OCI-LY7 (cell line): ENCODE measurements around the gene LRRC40. TPM values are rescaled to one million over a fixed set of nuclear protein-coding genes. Genes with fewer than 3 reads are reported as not detected.

Experiments used
- BruUV-seq: library from RNA; stranded (reverse); fragments of 400-500 nt; replicated peaks from 2 replicates; lab custom pipeline; 2021; lab: Mats Ljungman, UMichigan
- CTCF ChIA-PET: fragments of 300-600 bp; sonication (Branson Sonifier 250); formaldehyde crosslinking; loops from one replicate; lab custom pipeline; 2022; ENCODE audit warnings: antibody characterized with exemption; ENCODE audit not compliant: unreplicated experiment; lab: Charles Lee
- POLR2A ChIA-PET: fragments of 300-600 bp; sonication (Branson Sonifier 250); formaldehyde crosslinking; loops from one replicate; lab custom pipeline; 2022; ENCODE audit warnings: antibody characterized with exemption; lab: Charles Lee
- DNase-seq: peaks from one replicate; pipeline ENCODE4 v3.0.0-alpha.2; 2015; ENCODE audit warnings: low spot score
- H2AFZ ChIP-seq: fragments of 200-600 bp; sonication (generic), shearing (Covaris generic); 2 replicates; pipeline ENCODE4 v1.6.1; 2014; ENCODE audit warnings: mild to moderate bottlenecking, antibody characterized with exemption, low read length, moderate library complexity
- H3K27ac ChIP-seq: fragments of 200-600 bp; sonication (generic); 2 replicates; pipeline ENCODE4 v1.5.1; 2014; ENCODE audit warnings: mixed run types, low read depth, mild to moderate bottlenecking, moderate library complexity, low read length, inconsistent platforms; ENCODE audit not compliant: poor library complexity, severe bottlenecking
- H3K36me3 ChIP-seq: fragments of 200-600 bp; sonication (generic); 2 replicates; pipeline ENCODE4 v1.6.1; 2014; ENCODE audit warnings: mild to moderate bottlenecking, antibody characterized with exemption, low read length, moderate library complexity, mixed read lengths; ENCODE audit not compliant: insufficient read depth
- H3K4me1 ChIP-seq: fragments of 200-600 bp; sonication (generic); 2 replicates; pipeline ENCODE4 v1.5.1; 2014; ENCODE audit warnings: mild to moderate bottlenecking, low read length; ENCODE audit not compliant: insufficient read depth, poor library complexity, severe bottlenecking
- H3K4me2 ChIP-seq: fragments of 200-600 bp; sonication (generic); 2 replicates; pipeline ENCODE4 v1.6.1; 2014; ENCODE audit warnings: mild to moderate bottlenecking, low read length
- H3K4me3 ChIP-seq: fragments of 200-600 bp; sonication (generic); 2 replicates; pipeline ENCODE4 v1.5.1; 2014; ENCODE audit warnings: mild to moderate bottlenecking, low read depth, low read length; ENCODE audit not compliant: poor library complexity, severe bottlenecking
- H3K79me2 ChIP-seq: fragments of 200-600 bp; sonication (generic); 2 replicates; pipeline ENCODE4 v1.6.1; 2016; ENCODE audit warnings: low read depth, mild to moderate bottlenecking, low read length, moderate library complexity, mixed read lengths; ENCODE audit not compliant: insufficient read depth
- H3K9me2 ChIP-seq: fragments of 200-600 bp; sonication (generic); 2 replicates; pipeline ENCODE4 v1.6.1; 2016; ENCODE audit warnings: mild to moderate bottlenecking, low read length, mixed read lengths; ENCODE audit not compliant: insufficient read depth
- H3K9me3 ChIP-seq: fragments of 200-600 bp; sonication (generic); 2 replicates; pipeline ENCODE4 v1.6.1; 2014; ENCODE audit warnings: mild to moderate bottlenecking, mixed run types, low read length, mixed read lengths
- H4K20me1 ChIP-seq: fragments of 200-600 bp; sonication (generic); 2 replicates; pipeline ENCODE4 v1.6.1; 2014; ENCODE audit warnings: mild to moderate bottlenecking, antibody characterized with exemption, low read length, moderate library complexity, mixed read lengths; ENCODE audit not compliant: insufficient read depth
- CTCF ChIP-seq: fragments of 200-600 bp; sonication (generic); conservative IDR thresholded peaks from 2 replicates; pipeline ENCODE4 v1.5.1; 2014; ENCODE audit warnings: mild to moderate bottlenecking, antibody characterized with exemption, low read length, moderate library complexity, mixed read lengths
- EZH2phosphoT487 ChIP-seq: fragments of 200-600 bp; sonication (generic); IDR thresholded peaks from 2 replicates; pipeline ENCODE4 v1.6.1; 2018; ENCODE audit warnings: low read depth, borderline replicate concordance, mild to moderate bottlenecking, mixed run types, antibody characterized with exemption, low read length, moderate library complexity, mixed read lengths
- intact Hi-C: fragments of 100-400 bp; cut with micrococcal nuclease; formaldehyde crosslinking; loops from one replicate; pipeline ENCODE4 v1.10.0; 2022; ENCODE audit not compliant: unreplicated experiment
- total RNA-seq, 2 experiments: library from RNA; depleted of rRNA in 1 of 2; stranded (reverse); fragments of >200 nt in 1 of 2; shearing (Covaris generic) in 1 of 2; gene quantifications; 2 replicates each; pipeline ENCODE4 v1.2.3, GENCODE V29; 2014 to 2022

The LRRC40 gene
- total RNA-seq, 2 experiments from 2014 or later = 20.3 to 22.0 TPM

- Histone ChIP-seq H3K79me2 (no peaks in the 10 kb centered on the region), H3K9me3 (no peaks in the 10 kb centered on the region), H3K27ac (no peak overlapping the region), H4K20me1 (no peaks in the 10 kb centered on the region), H2AFZ (no peak overlapping the region), H3K4me3 (no peak overlapping the region), H3K4me1 (no peaks in the 10 kb centered on the region), H3K36me3 (peaks cover 25% of the 10 kb centered on the region; the same call in 1 of the 2 replicates), H3K9me2 (no peaks in the 10 kb centered on the region), H3K4me2 (no peak overlapping the region)
- POLR2A ChIA-PET = interaction anchor here (0.6 to 1.2 kb wide), 2 partner anchors 15 to 167 kb away, joined by 3 to 4 read pairs; no protein-coding TSS in a partner anchor
- CTCF ChIA-PET = no interaction called here
- no peak for TF ChIP-seq CTCF
- intact Hi-C loops = no loop called here
- BruUV-seq = TSS peak; percentile 15
- DNase-seq = no peak
These were observed 58.9 kb downstream of the LRRC40 start for GRCh38 chr1:70146488-70146887.

GRCh38 chr1:70143048-70143659, 62.2 kb downstream of the LRRC40 start:
- POLR2A ChIA-PET = interaction anchor here (0.6 to 0.8 kb wide), 3 partner anchors 26 to 222 kb away, joined by 3 to 4 read pairs (median 3); no protein-coding TSS in a partner anchor
- Histone ChIP-seq H3K9me3 (no peaks in the 10 kb centered on the region), H3K27ac (no peak overlapping the region), H3K9me2 (no peaks in the 10 kb centered on the region), H3K36me3 (peaks cover 17% of the 10 kb centered on the region; the same call in 1 of the 2 replicates), H3K79me2 (no peaks in the 10 kb centered on the region), H3K4me3 (no peak overlapping the region), H3K4me2 (no peak overlapping the region), H3K4me1 (no peaks in the 10 kb centered on the region), H2AFZ (no peak overlapping the region), H4K20me1 (no peaks in the 10 kb centered on the region)
- DNase-seq = no peak
- TF ChIP-seq EZH2phosphoT487 (no peak), CTCF (no peak)
- CTCF ChIA-PET = no interaction called here
- no TSS peak for BruUV-seq
- intact Hi-C loops = no loop called here

GRCh38 chr1:70142075-70142474, 63.3 kb downstream of the LRRC40 start:
- no peak for DNase-seq
- Histone ChIP-seq H4K20me1 (no peaks in the 10 kb centered on the region), H3K9me2 (no peaks in the 10 kb centered on the region), H3K4me2 (no peak overlapping the region), H3K4me3 (no peak overlapping the region), H3K9me3 (no peaks in the 10 kb centered on the region), H3K36me3 (peaks cover 8% of the 10 kb centered on the region; the same call in 1 of the 2 replicates), H3K79me2 (no peaks in the 10 kb centered on the region), H3K4me1 (no peaks in the 10 kb centered on the region), H3K27ac (no peak overlapping the region), H2AFZ (no peak overlapping the region)
- no TSS peak for BruUV-seq
- TF ChIP-seq EZH2phosphoT487 (no peak), CTCF (peak; percentile 63)
- CTCF ChIA-PET = no interaction called here
- POLR2A ChIA-PET = interaction anchor here (0.5 to 1.6 kb wide), 5 partner anchors 8 to 357 kb away, joined by 3 to 5 read pairs (median 3); no protein-coding TSS in a partner anchor
- intact Hi-C loops = no loop called here
